ENCODE measurements around the gene ZNF862. TPM values are rescaled to one million over a fixed set of nuclear protein-coding genes. Genes with fewer than 3 reads are reported as not detected.

ZNF862 gene
- total and polyA plus RNA-seq, 7 donors = 0.92 to 23.8 (median 12.5) TPM

DNA sequence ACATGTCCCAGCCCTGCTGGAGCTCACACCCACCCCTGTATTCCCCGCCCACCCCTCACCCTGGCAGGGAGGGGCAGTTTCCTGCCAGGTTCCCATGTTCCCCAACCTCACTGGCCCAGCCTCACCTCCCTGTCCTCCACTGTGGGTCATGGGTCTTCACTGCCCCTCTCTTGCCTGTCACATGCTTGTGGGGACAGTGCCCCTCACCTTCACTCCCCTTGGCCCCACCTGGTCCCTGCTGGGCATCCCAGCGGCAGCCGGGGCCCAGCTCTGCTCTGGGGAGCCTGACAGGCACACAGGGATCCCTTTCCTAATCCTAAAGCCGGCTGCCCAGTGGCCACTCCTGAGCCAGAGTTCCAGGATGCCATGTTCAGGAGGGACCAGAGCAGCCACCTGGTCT is 21.4 kb upstream of the ZNF862 start:
- TF ChIP-seq EP300 (IDR thresholded peaks at IDR 0.05) = no peak
- TF ChIP-seq POLR2A (IDR thresholded peaks at IDR 0.05) = no peak
- TF ChIP-seq CTCF (IDR thresholded peaks at IDR 0.05) = no peak
- no peak for TF ChIP-seq POLR2AphosphoS5 (IDR thresholded peaks at IDR 0.05)
- H3K36me3 ChIP-seq = no peaks in the 10 kb centered on the region
- 53 to 74% methylated on average over 4 of the region's 4 CpGs for WGBS, 2 donors
- H3K9me3 ChIP-seq = no peaks in the 10 kb centered on the region
- no peak overlapping the region for H3K27ac ChIP-seq
- H3K27me3 ChIP-seq = no peaks in the 10 kb centered on the region
- intact Hi-C loops (cut with DNase I) = no loop called here
- DNase-seq = no peak
- no peaks in the 10 kb centered on the region for H3K4me1 ChIP-seq
- no peak overlapping the region for H3K4me3 ChIP-seq

DNA sequence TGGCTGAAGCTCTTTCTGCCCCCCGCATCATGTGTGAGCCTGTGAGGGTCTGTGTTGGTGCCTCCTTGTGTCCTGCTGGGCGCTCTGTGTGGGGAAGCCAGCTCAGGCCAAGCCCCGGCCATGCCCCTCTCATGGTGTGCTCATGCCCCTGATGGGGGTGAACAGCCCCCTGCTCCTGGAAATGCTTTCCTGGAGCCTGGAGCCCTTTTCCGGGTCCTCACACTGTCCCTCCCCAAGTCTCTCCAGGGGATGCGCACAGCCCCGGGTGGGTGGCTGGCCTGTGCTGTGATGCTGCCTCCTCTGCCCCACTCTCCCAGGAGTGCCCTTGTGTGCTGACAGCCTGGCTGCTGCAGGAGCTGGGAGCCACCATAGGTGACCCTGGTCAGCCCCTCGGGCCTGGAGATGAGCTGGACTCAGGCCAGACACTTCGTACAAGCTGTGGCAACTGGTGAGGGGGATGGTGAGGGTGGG is 20.8 kb upstream of the ZNF862 start:
- no peak for DNase-seq
- Histone ChIP-seq H3K4me1 (no peaks in the 10 kb centered on the region), H3K4me3 (no peak overlapping the region), H3K36me3 (no peaks in the 10 kb centered on the region), H3K9me3 (no peaks in the 10 kb centered on the region), H3K27ac (no peak overlapping the region), H3K27me3 (no peaks in the 10 kb centered on the region)
- TF ChIP-seq POLR2A (IDR thresholded peaks at IDR 0.05) (no peak), CTCF (IDR thresholded peaks at IDR 0.05) (no peak), POLR2AphosphoS5 (IDR thresholded peaks at IDR 0.05) (no peak)
- WGBS, 2 donors = 72 to 80% methylated on average over 8 of the region's 8 CpGs
- intact Hi-C loops (cut with DNase I) = no loop called here

- H3K36me3 ChIP-seq = no peaks in the 10 kb centered on the region
- no peaks in the 10 kb centered on the region for H3K9me3 ChIP-seq
- H3K27ac ChIP-seq = no peak overlapping the region
- DNase-seq = no peak
- no peak overlapping the region for H3K4me3 ChIP-seq
- 81 to 88% methylated on average over 23 of the region's 23 CpGs for WGBS, 2 donors
- TF ChIP-seq POLR2AphosphoS5 (IDR thresholded peaks at IDR 0.05) = no peak
- no peak for TF ChIP-seq EP300 (IDR thresholded peaks at IDR 0.05)
- TF ChIP-seq CTCF (IDR thresholded peaks at IDR 0.05) = no peak
- TF ChIP-seq POLR2A (IDR thresholded peaks at IDR 0.05) = no peak
- H3K27me3 ChIP-seq = no peaks in the 10 kb centered on the region
- no peaks in the 10 kb centered on the region for H3K4me1 ChIP-seq
- intact Hi-C loops (cut with DNase I) = no loop called here
Measured at GRCh38 chr7:149817836-149818535, 20.2 kb upstream of the ZNF862 start.

- no peak for DNase-seq
- 85 to 87% methylated on average over 9 of the region's 9 CpGs for WGBS, 2 donors
Measured at GRCh38 chr7:149818536-149818840, 19.7 kb upstream of the ZNF862 start.

More at GRCh38 chr7:149818536-149818840, 19.7 kb upstream of the ZNF862 start:
- H3K27me3 ChIP-seq = no peaks in the 10 kb centered on the region
- TF ChIP-seq CTCF (IDR thresholded peaks at IDR 0.05) = no peak
- no peak for TF ChIP-seq POLR2A (IDR thresholded peaks at IDR 0.05)
- TF ChIP-seq EP300 (IDR thresholded peaks at IDR 0.05) = no peak
- H3K4me1 ChIP-seq = no peaks in the 10 kb centered on the region
- intact Hi-C loops (cut with DNase I) = no loop called here
- no peaks in the 10 kb centered on the region for H3K9me3 ChIP-seq
- H3K4me3 ChIP-seq = no peak overlapping the region
- H3K36me3 ChIP-seq = no peaks in the 10 kb centered on the region
- no peak overlapping the region for H3K27ac ChIP-seq
